ENCODE measurements around the gene ZNF184. TPM values are rescaled to one million over a fixed set of nuclear protein-coding genes. Genes with fewer than 3 reads are reported as not detected.

ZNF184 gene
- total RNA-seq, 1 experiment from 2014 or later: 9.4 TPM

DNA sequence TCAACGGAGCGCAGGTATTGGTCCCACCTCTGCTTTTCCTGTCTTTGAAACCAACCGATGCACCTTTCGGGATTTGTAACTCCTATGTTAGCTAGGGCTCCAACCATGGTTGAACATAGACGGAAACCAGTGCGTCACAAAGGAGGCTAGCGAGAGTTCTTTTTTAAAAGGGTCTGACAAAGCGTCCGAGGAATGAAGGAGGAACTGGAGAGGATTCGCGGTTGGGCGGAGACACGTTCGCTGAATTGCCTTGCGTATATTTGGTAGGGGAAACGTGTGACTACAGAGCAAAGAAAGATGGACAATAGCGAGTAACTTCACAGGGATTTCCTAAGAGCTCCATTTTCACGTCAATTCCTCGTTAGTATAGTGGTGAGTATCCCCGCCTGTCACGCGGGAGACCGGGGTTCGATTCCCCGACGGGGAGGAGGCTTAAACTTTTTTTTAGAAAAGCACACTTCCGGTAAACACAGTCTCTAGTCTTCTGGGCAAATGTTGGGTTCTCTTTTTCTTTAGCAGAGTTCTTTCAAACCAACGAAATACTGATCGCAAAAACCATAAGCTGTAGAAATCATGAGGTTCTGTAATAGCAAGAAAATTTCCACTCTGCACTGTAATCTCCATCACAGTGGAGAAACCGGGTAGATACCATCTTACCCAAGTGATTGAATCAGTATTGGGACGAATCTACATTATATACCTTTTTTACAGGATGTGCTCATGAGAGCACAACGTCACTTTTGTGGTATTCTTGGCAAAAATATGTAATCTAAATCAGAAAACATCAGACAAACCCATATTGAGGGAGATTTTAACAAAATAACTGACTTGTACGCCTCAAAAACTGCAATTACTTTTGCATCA is 6.6 kb upstream of the ZNF184 start:
- H2AFZ ChIP-seq (ENCODE audit: low read depth, low read length, poor library complexity, severe bottlenecking): peak overlapping the region; percentile 76
- DNase-seq (ENCODE audit: low read depth, low spot score): peak; percentile 84
- 0 out of 4 replicates have a peak, but pooled peaks cover 0 to 4% of the 10 kb centered on the region in 2 experiments for H3K36me3 ChIP-seq (ENCODE audit: control insufficient read depth in 1 of 2, insufficient read depth in 2 of 2, low read length in 2 of 2)
- H3K27me3 ChIP-seq (ENCODE audit: insufficient read depth, low read length): no peaks in the 10 kb centered on the region
- POLR2A ChIA-PET: interaction anchor here (0.5 to 1.9 kb wide), 3 partner anchors 20 to 273 kb away, joined by 3 to 4 read pairs (median 3); no protein-coding TSS in a partner anchor
- peak overlapping the region; percentile 74 for H3K4me2 ChIP-seq (ENCODE audit: low read length)
- H3K4me1 ChIP-seq (ENCODE audit: control insufficient read depth in 1 of 2, insufficient read depth in 2 of 2, low read length in 2 of 2): peaks cover 4 to 11% of the 10 kb centered on the region in 2 experiments; a peak in 3 of 4 replicates
- no peaks in the 10 kb centered on the region for H3K79me2 ChIP-seq (ENCODE audit: insufficient read depth, low read length)
- no TSS peak for BruUV-seq (replicated peaks)
- TF ChIP-seq ATF3 (IDR thresholded peaks at IDR 0.05) (peak; percentile 94), RAD21 (IDR thresholded peaks at IDR 0.05; ENCODE audit: low read depth) (0 out of 2 replicates have a peak, but pooled peaks have one; percentile 11), ELF1 (IDR thresholded peaks at IDR 0.05; ENCODE audit: borderline replicate concordance, low read depth) (peak; percentile 50; the same call in 1 of the 2 replicates), EGR1 (IDR thresholded peaks at IDR 0.05; ENCODE audit: low read depth) (0 out of 2 replicates have a peak, but pooled peaks have one; percentile 24), TCF7L2 (IDR thresholded peaks at IDR 0.05; ENCODE audit: borderline replicate concordance, extremely low read depth, insufficient read depth, insufficient read length) (no peak), ZNF274 (IDR thresholded peaks at IDR 0.05; ENCODE audit: low read depth, low read length) (no peak), CEBPB (IDR thresholded peaks at IDR 0.05; ENCODE audit: low read depth) (peak; percentile 59; the same call in 1 of the 2 replicates), CBX3 (IDR thresholded peaks at IDR 0.05; ENCODE audit: low read depth) (peak; percentile 89; the same call in 1 of the 2 replicates), SRF (IDR thresholded peaks at IDR 0.05; ENCODE audit: low read depth) (no peak), SP1 (IDR thresholded peaks at IDR 0.05; ENCODE audit: low read depth) (no peak), POLR2AphosphoS5 (IDR thresholded peaks at IDR 0.05; ENCODE audit: low read depth, low read length) (peak; percentile 67), FOSL1 (IDR thresholded peaks at IDR 0.05; ENCODE audit: low read depth) (no peak; the same call in 1 of the 2 replicates), MAX (IDR thresholded peaks at IDR 0.05) (peak; percentile 48), SIN3A (IDR thresholded peaks at IDR 0.05; ENCODE audit: low read depth) (0 out of 2 replicates have a peak, but pooled peaks have one; percentile 3)
- peak overlapping the region; percentile 65 for H3K9ac ChIP-seq (ENCODE audit: low read length)
- peak overlapping the region; percentile 57 to 67 for H3K4me3 ChIP-seq (replicated peaks in 1 of 2; ENCODE audit: low read depth in 1 of 2, low read length in 2 of 2)
- H3K9me2 ChIP-seq (ENCODE audit: insufficient read depth): no peaks in the 10 kb centered on the region
- intact Hi-C loops (cut with micrococcal nuclease): loop anchor here (2.0 to 10.0 kb wide), 2 partner anchors 249 to 1155 kb away; no protein-coding TSS in a partner anchor
- RAD21 ChIA-PET (ENCODE audit: low non-redundant PET in 1 of 2, low total read pairs in 2 of 2, uncharacterized antibody in 2 of 2, unreplicated experiment in 2 of 2): no interaction called here
- ATAC-seq: peak; percentile 77
- CTCF ChIA-PET: interaction anchor here (1.2 kb wide), 1 partner anchor 273 kb away, joined by 4 read pairs; no protein-coding TSS in a partner anchor
- peak overlapping the region; percentile 58 for H3K27ac ChIP-seq (ENCODE audit: low read depth, low read length)
- H4K20me1 ChIP-seq (ENCODE audit: insufficient read depth): no peaks in the 10 kb centered on the region; the same call in 1 of the 2 replicates
- H3K9me3 ChIP-seq (ENCODE audit: control insufficient read depth in 1 of 2, insufficient read depth in 1 of 2, low read depth in 1 of 2, low read length in 2 of 2): no peaks in the 10 kb centered on the region

Measured in HCT116 (cell line).